Measurements from ENCODE around the gene SLC22A3.

- TF ChIP-seq YY1 (IDR thresholded peaks at IDR 0.05; ENCODE audit: insufficient read depth, insufficient read length) (no peak), ZNF274 (IDR thresholded peaks at IDR 0.05; ENCODE audit: low read depth, low read length) (no peak), SUZ12 (IDR thresholded peaks at IDR 0.05; ENCODE audit: extremely low read depth, insufficient read depth, insufficient read length) (no peak)
These were observed at the start of gene SLC22A3 for GRCh38 chr6:160348223-160349019.
